GM23248 (cell line): ENCODE results near the gene STYXL2. TPM values are rescaled to one million over a fixed set of nuclear protein-coding genes. Genes with fewer than 3 reads are reported as not detected.

ENCODE experiments used
- DNase-seq: peaks from one replicate; pipeline ENCODE4 v3.0.0-alpha.2; 2015
- H2AFZ ChIP-seq: fragments of 200-600 bp; sonication (generic); 2 replicates; pipeline ENCODE4 v1.6.1; 2016; ENCODE audit warnings: antibody characterized with exemption
- H3F3A ChIP-seq: fragments of 200-600 bp; sonication (generic); 2 replicates; pipeline ENCODE4 v1.6.1; 2016; ENCODE audit warnings: mild to moderate bottlenecking, antibody characterized with exemption, mixed run types; ENCODE audit not compliant: insufficient read depth
- H3K27ac ChIP-seq: fragments of 200-600 bp; sonication (generic); 2 replicates; pipeline ENCODE4 v1.5.1; 2016; ENCODE audit warnings: mild to moderate bottlenecking
- H3K27me3 ChIP-seq: fragments of 200-600 bp; sonication (generic); replicated peaks from 2 replicates; pipeline ENCODE4 v1.6.1; 2016; ENCODE audit warnings: mild to moderate bottlenecking; ENCODE audit not compliant: insufficient read depth
- H3K36me3 ChIP-seq: fragments of 200-600 bp; sonication (generic); 2 replicates; pipeline ENCODE4 v1.6.1; 2016; ENCODE audit warnings: low read depth, mild to moderate bottlenecking
- H3K4me1 ChIP-seq: fragments of 200-600 bp; sonication (generic); 2 replicates; pipeline ENCODE4 v1.6.1; 2016; ENCODE audit warnings: mild to moderate bottlenecking; ENCODE audit not compliant: insufficient read depth
- H3K4me2 ChIP-seq: fragments of 200-600 bp; sonication (generic); one replicate; pipeline ENCODE4 v1.6.1; 2016; ENCODE audit warnings: mild to moderate bottlenecking; ENCODE audit not compliant: unreplicated experiment
- H3K4me3 ChIP-seq: fragments of 200-600 bp; sonication (generic); 2 replicates; pipeline ENCODE4 v1.5.1; 2016; ENCODE audit warnings: mild to moderate bottlenecking
- H3K79me2 ChIP-seq: fragments of 200-600 bp; sonication (generic); 2 replicates; pipeline ENCODE4 v1.6.1; 2016; ENCODE audit warnings: mild to moderate bottlenecking; ENCODE audit not compliant: insufficient read depth
- H3K9ac ChIP-seq: fragments of 200-600 bp; sonication (generic); 2 replicates; pipeline ENCODE4 v1.6.1; 2016; ENCODE audit warnings: mild to moderate bottlenecking
- H3K9me2 ChIP-seq: fragments of 200-600 bp; sonication (generic); 2 replicates; pipeline ENCODE4 v1.6.1; 2016; ENCODE audit warnings: mixed run types, mild to moderate bottlenecking, moderate library complexity; ENCODE audit not compliant: insufficient read depth
- H3K9me3 ChIP-seq: fragments of 200-600 bp; sonication (generic); one replicate; pipeline ENCODE4 v1.6.1; 2017; ENCODE audit warnings: low read depth
- H4K20me1 ChIP-seq: fragments of 200-600 bp; sonication (generic); 2 replicates; pipeline ENCODE4 v1.6.0; 2016; ENCODE audit not compliant: insufficient read depth
- EZH2 ChIP-seq: fragments of 200-600 bp; sonication (generic); IDR thresholded peaks from 2 replicates; pipeline ENCODE4 v1.6.1; 2018; ENCODE audit warnings: antibody characterized with exemption, mild to moderate bottlenecking; ENCODE audit not compliant: insufficient read depth, poor library complexity, severe bottlenecking
- EZH2phosphoT487 ChIP-seq: fragments of 200-600 bp; sonication (generic); IDR thresholded peaks from 2 replicates; pipeline ENCODE4 v1.6.1; 2018; ENCODE audit warnings: antibody characterized with exemption, moderate library complexity, mild to moderate bottlenecking, low read depth; ENCODE audit not compliant: insufficient read depth
- WGBS, 2 experiments: methylation state at CpG; one replicate each; pipeline ENCODE4 v1.1.6; 2015 to 2017; ENCODE audit warnings: low lambda C conversion rate in 2 of 2, low coverage in 1 of 2; ENCODE audit errors: missing lambda C conversion rate in 2 of 2; 5-methylcytosine and 5-hydroxymethylcytosine counted together
- in situ Hi-C: fragments of 300-500 bp; cut with MboI; formaldehyde crosslinking; loops from 2 replicates; pipeline ENCODE4 v1.15.0; 2020
- polyA plus RNA-seq: library from polyadenylated mRNA; unstranded; fragments of >200 nt; fragmentation: Nextera tagmentation; extraction: Ambion mirVana; gene quantifications from 2 replicates; pipeline ENCODE4 v1.2.1, GENCODE V29; 2016
- total RNA-seq: library from RNA; depleted of rRNA; stranded (reverse); fragments of >200 nt; shearing (Covaris generic); gene quantifications from 2 replicates; pipeline ENCODE4 v1.2.3, GENCODE V29; 2014; rRNA removed

The STYXL2 gene
- total RNA-seq (not detected in 2 replicates), polyA plus RNA-seq (not detected in 2 replicates)

DNA sequence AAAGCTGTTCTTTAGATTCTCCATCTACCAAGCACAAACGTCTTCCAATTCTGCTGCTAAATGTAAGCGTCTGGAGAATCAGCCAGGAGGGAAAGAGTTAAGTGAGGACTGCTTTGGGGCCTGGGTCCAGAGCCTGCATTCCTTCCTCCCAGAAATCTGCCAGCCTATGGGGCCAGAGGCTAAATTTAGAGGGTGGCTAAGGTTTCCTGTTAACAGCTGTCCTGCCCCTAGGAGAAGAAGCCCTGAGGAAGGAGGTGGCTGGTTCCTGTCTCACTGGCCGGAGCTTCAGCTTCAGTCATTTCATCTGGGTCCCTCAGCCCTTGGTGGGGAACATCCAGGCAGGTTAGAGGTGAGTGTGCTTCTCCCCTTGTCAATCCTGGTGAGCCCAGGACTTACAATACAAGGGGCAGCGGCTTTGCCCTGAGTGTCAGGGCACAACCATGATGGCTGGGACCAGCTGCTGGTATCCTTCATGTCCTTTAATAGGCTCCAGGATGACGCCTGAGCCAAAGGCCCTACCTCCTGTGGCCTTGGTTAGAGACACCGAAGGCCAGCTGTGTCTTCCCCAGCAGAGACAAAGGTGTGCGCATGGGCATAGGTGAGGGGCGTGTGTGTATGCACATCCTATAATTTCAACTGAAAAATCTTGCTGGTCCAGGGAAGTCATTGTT, at the start of gene STYXL2:
Gene STYXL2 (plus strand): TSS at position 230 of the 671 bp plus-strand sequence. CDS start 775 bp downstream, outside the sequence.
- H3K4me3 ChIP-seq = no peak within 1 kb of the TSS
- H4K20me1 ChIP-seq = no peaks in the 10 kb centered on the region
- no peak within 1 kb of the TSS for H3K27ac ChIP-seq
- H3K9ac ChIP-seq = no peak within 1 kb of the TSS
- H2AFZ ChIP-seq = no peak within 1 kb of the TSS
- H3K27me3 ChIP-seq = peaks cover 13% of the 10 kb centered on the region; the same call in 1 of the 2 replicates
- no peaks in the 10 kb centered on the region for H3K9me3 ChIP-seq
- in situ Hi-C loops = loop anchor here (25.0 kb wide), 1 partner anchor 593 kb away; no protein-coding TSS in a partner anchor
- no peaks in the 10 kb centered on the region for H3K79me2 ChIP-seq
- H3K9me2 ChIP-seq = no peaks in the 10 kb centered on the region
- no peak for DNase-seq
- no peaks in the 10 kb centered on the region for H3F3A ChIP-seq
- H3K4me2 ChIP-seq = no peak within 1 kb of the TSS
- H3K36me3 ChIP-seq = no peaks in the 10 kb centered on the region
- TF ChIP-seq EZH2phosphoT487 = no peak
- 40 to 48% methylated on average over 8 of the region's 8 CpGs for WGBS, 2 experiments
- H3K4me1 ChIP-seq = no peaks in the 10 kb centered on the region

DNA sequence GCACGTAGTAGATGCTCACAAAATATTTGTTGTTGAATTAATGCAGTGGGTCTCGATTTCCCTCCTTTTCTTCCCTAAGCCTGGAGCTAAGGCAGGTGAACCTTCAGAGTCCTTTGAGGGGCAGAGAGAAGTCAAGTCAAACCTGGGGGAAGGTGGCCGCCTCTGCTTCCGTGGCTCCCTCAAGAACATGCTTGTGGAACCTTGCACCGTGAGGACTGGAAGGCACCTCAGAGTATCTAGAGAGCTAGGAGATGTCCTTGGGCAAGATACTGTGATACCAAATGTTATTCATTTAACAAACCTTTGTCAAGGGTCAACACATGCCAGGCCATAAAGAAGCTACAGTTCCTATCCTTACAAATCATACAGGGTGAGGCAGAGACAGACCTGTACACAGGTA, 42.0 kb upstream of the STYXL2 start:
- no peak for DNase-seq
- Histone ChIP-seq H3F3A (no peaks in the 10 kb centered on the region), H3K9me3 (no peaks in the 10 kb centered on the region), H3K4me2 (no peak overlapping the region), H3K9ac (no peak overlapping the region), H4K20me1 (no peaks in the 10 kb centered on the region), H3K4me3 (no peak overlapping the region), H3K79me2 (no peaks in the 10 kb centered on the region), H3K27me3 (no peaks in the 10 kb centered on the region; the same call in 1 of the 2 replicates), H3K27ac (no peak overlapping the region), H2AFZ (no peak overlapping the region), H3K9me2 (no peaks in the 10 kb centered on the region), H3K36me3 (no peaks in the 10 kb centered on the region), H3K4me1 (no peaks in the 10 kb centered on the region)
- 73 to 75% methylated on average over 5 of the region's 5 CpGs for WGBS, 2 experiments
- in situ Hi-C loops = no loop called here
- TF ChIP-seq EZH2 (no peak), EZH2phosphoT487 (no peak)

DNA sequence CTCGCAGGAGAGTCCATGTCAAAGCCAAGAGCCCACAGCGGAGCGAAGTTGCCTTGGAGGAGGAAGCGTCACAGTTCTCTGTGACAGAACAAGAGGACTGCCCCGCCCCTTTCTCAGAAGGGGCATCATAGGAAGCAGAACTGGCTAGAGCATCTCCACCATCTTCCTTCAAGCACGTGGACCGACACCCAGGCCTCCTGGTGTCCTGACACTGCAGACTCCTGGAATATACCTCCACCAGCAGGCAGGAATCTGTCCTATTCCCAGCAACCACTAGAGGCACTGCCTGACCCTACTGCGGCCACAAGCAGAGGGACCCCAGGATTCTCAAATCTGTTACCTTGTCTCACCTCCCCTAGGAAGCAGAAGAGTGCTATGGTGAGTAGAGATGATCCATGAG, 41.5 kb upstream of the STYXL2 start:
- H4K20me1 ChIP-seq = no peaks in the 10 kb centered on the region
- H3K79me2 ChIP-seq = no peaks in the 10 kb centered on the region
- TF ChIP-seq EZH2phosphoT487 (no peak), EZH2 (no peak)
- no peaks in the 10 kb centered on the region for H3K4me1 ChIP-seq
- H3K27ac ChIP-seq = no peak overlapping the region
- H3K9me3 ChIP-seq = no peaks in the 10 kb centered on the region
- H3K4me3 ChIP-seq = no peak overlapping the region
- no peaks in the 10 kb centered on the region for H3F3A ChIP-seq
- no peaks in the 10 kb centered on the region; the same call in 1 of the 2 replicates for H3K27me3 ChIP-seq
- 55 to 59% methylated on average over 8 of the region's 8 CpGs for WGBS, 2 experiments
- no peaks in the 10 kb centered on the region for H3K9me2 ChIP-seq
- in situ Hi-C loops = no loop called here
- H2AFZ ChIP-seq = no peak overlapping the region
- no peaks in the 10 kb centered on the region for H3K36me3 ChIP-seq
- no peak overlapping the region for H3K4me2 ChIP-seq
- peak; percentile 28 for DNase-seq
- no peak overlapping the region for H3K9ac ChIP-seq

DNA sequence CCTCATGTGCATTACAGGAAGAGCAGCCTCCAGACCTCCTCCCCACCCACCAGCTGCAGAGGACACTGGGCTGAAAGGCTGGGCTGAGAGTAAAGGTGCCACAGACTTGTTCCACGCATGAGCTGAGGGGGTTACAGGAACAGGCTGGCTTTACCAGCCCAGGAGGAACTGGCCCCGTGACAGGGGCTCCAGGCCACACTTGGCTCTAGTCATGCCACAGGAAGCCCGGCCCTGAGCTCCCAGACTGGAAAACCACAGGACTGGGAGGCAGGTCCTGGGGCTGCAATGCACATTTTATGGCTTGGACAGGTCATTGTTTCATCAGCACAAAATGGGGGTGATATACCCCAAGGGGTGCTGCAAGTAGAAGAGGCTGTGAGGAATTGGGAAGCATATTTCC, 39.3 kb upstream of the STYXL2 start:
- no peak overlapping the region for H3K4me2 ChIP-seq
- WGBS, 2 experiments = 15 to 21% methylated on average over 3 of the region's 3 CpGs
- H3K79me2 ChIP-seq = no peaks in the 10 kb centered on the region
- H3K4me1 ChIP-seq = no peaks in the 10 kb centered on the region
- in situ Hi-C loops = no loop called here
- no peak overlapping the region for H3K4me3 ChIP-seq
- no peak overlapping the region for H3K27ac ChIP-seq
- no peaks in the 10 kb centered on the region for H4K20me1 ChIP-seq
- no peaks in the 10 kb centered on the region; the same call in 1 of the 2 replicates for H3K27me3 ChIP-seq
- no peak overlapping the region for H3K9ac ChIP-seq
- no peaks in the 10 kb centered on the region for H3K9me2 ChIP-seq
- TF ChIP-seq EZH2 (no peak), EZH2phosphoT487 (no peak)
- no peaks in the 10 kb centered on the region for H3F3A ChIP-seq
- H3K9me3 ChIP-seq = no peaks in the 10 kb centered on the region
- no peak overlapping the region for H2AFZ ChIP-seq
- no peaks in the 10 kb centered on the region for H3K36me3 ChIP-seq
- no peak for DNase-seq
